Endodermal cell (in vitro differentiated cells): ENCODE measurements around the gene RAE1. TPM values are rescaled to one million over a fixed set of nuclear protein-coding genes. Genes with fewer than 3 reads are reported as not detected.

Experiments
- DNase-seq: peaks from one replicate; pipeline ENCODE4 v3.0.0-alpha.2; 2017
- H3K27ac ChIP-seq: 2 replicates; pipeline ENCODE4 v1.5.1; 2013; ENCODE audit warnings: mild to moderate bottlenecking, low read depth, low read length, moderate library complexity
- H3K27me3 ChIP-seq: 2 replicates; pipeline ENCODE4 v1.6.1; 2013; ENCODE audit warnings: mild to moderate bottlenecking, low read length, moderate library complexity; ENCODE audit not compliant: insufficient read depth, control insufficient read depth, poor library complexity, severe bottlenecking
- H3K36me3 ChIP-seq: 2 replicates; pipeline ENCODE4 v1.7.0; 2013; ENCODE audit warnings: mild to moderate bottlenecking, low read length, moderate library complexity; ENCODE audit not compliant: control insufficient read depth, insufficient read depth
- H3K4me1 ChIP-seq: one replicate; pipeline ENCODE4 v1.7.0; 2013; ENCODE audit warnings: low read length; ENCODE audit not compliant: control insufficient read depth, insufficient read depth
- H3K4me3 ChIP-seq: 2 replicates; pipeline ENCODE4 v1.5.1; 2013; ENCODE audit warnings: mild to moderate bottlenecking, low read length, moderate library complexity
- H3K9ac ChIP-seq: 2 replicates; pipeline ENCODE4 v1.6.1; 2013; ENCODE audit warnings: mild to moderate bottlenecking, low read length, moderate library complexity; ENCODE audit not compliant: poor library complexity, severe bottlenecking; ENCODE audit errors: extremely low read depth
- H3K9me3 ChIP-seq: 2 replicates; pipeline ENCODE4 v1.6.1; 2013; ENCODE audit warnings: mild to moderate bottlenecking, low read length, moderate library complexity; ENCODE audit not compliant: control insufficient read depth
- H3K27ac Mint-ChIP-seq: 2 replicates; pipeline ENCODE4 v1.8.0; 2020; ENCODE audit warnings: mixed read lengths
- H3K27me3 Mint-ChIP-seq: 2 replicates; pipeline ENCODE4 v1.8.0; 2021; ENCODE audit warnings: mild to moderate bottlenecking, mixed read lengths; ENCODE audit not compliant: insufficient read depth
- H3K36me3 Mint-ChIP-seq: 2 replicates; pipeline ENCODE4 v1.8.0; 2020; ENCODE audit warnings: low read depth, mixed read lengths
- H3K4me1 Mint-ChIP-seq: 2 replicates; pipeline ENCODE4 v1.8.0; 2020; ENCODE audit warnings: mixed read lengths
- H3K4me3 Mint-ChIP-seq: 2 replicates; pipeline ENCODE4 v1.8.0; 2020; ENCODE audit warnings: mild to moderate bottlenecking, moderate library complexity, mixed read lengths
- H3K9me3 Mint-ChIP-seq: 2 replicates; pipeline ENCODE4 v1.8.0; 2020; ENCODE audit warnings: mild to moderate bottlenecking, mixed read lengths
- WGBS, 2 experiments: methylation state at CpG; one replicate each; pipeline versions ENCODE4 v1.1.5 to v1.1.7; 2013; ENCODE audit warnings: missing lambda C conversion rate in 2 of 2, mixed read lengths in 1 of 2; ENCODE audit not compliant: insufficient coverage in 1 of 2, insufficient read length in 1 of 2; 5-methylcytosine and 5-hydroxymethylcytosine counted together
- total RNA-seq, 2 donors: library from RNA; stranded (reverse); fragmentation: NEBNext Ultra II Directional in 1 of 2; extraction: Animal tissue kit (Norgen Biotek cat#: 25700) in 1 of 2; gene quantifications; 2 replicates in 1 of 2; 3 replicates in 1 of 2; pipeline ENCODE4 v1.2.1, GENCODE V29; 2021
- TF ChIP-seq, protein P1 (sequence below): fragments of 200-600 bp; sonication (generic); conservative IDR thresholded peaks from 2 replicates; pipeline ENCODE4 v1.5.0; 2021; ENCODE audit warnings: antibody characterized with exemption, mild to moderate bottlenecking

Gene RAE1
- total RNA-seq, 2 donors from 2014 or later = 41.2 to 43.8 TPM

GRCh38 chr20:57327820-57328219 is 23.2 kb upstream of the RAE1 start:
- Histone ChIP-seq H3K27ac (no peak overlapping the region), H3K36me3 (no peaks in the 10 kb centered on the region), H3K9ac (no peak overlapping the region), H3K4me3 (no peak overlapping the region), H3K9me3 (peaks cover 5% of the 10 kb centered on the region), H3K4me1 (peaks cover 13% of the 10 kb centered on the region), H3K27me3 (no peaks in the 10 kb centered on the region)
- no peaks in the 10 kb centered on the region for H3K9me3 Mint-ChIP-seq
- no peaks in the 10 kb centered on the region for H3K36me3 Mint-ChIP-seq
- no peak overlapping the region for H3K27ac Mint-ChIP-seq
- 92 to 97% methylated on average over 3 to 6 of the region's 6 CpGs for whole genome bisulfite sequencing, 2 experiments
- TF ChIP-seq, protein P1, sequence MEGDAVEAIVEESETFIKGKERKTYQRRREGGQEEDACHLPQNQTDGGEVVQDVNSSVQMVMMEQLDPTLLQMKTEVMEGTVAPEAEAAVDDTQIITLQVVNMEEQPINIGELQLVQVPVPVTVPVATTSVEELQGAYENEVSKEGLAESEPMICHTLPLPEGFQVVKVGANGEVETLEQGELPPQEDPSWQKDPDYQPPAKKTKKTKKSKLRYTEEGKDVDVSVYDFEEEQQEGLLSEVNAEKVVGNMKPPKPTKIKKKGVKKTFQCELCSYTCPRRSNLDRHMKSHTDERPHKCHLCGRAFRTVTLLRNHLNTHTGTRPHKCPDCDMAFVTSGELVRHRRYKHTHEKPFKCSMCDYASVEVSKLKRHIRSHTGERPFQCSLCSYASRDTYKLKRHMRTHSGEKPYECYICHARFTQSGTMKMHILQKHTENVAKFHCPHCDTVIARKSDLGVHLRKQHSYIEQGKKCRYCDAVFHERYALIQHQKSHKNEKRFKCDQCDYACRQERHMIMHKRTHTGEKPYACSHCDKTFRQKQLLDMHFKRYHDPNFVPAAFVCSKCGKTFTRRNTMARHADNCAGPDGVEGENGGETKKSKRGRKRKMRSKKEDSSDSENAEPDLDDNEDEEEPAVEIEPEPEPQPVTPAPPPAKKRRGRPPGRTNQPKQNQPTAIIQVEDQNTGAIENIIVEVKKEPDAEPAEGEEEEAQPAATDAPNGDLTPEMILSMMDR = no peak
- H3K4me3 Mint-ChIP-seq = no peak overlapping the region
- peak; percentile 34 for DNase-seq
- peaks cover 10% of the 10 kb centered on the region for H3K27me3 Mint-ChIP-seq
- H3K4me1 Mint-ChIP-seq = peaks cover 24% of the 10 kb centered on the region

GRCh38 chr20:57329608-57330221 is 21.3 kb upstream of the RAE1 start, which contains the start of gene SPO11:
SPO11 (plus strand) TSS chr20:57329803; CDS start chr20:57329868, 65 bp downstream.
- Histone ChIP-seq H3K36me3 (no peaks in the 10 kb centered on the region), H3K27ac (no peak within 1 kb of the TSS), H3K9ac (no peak within 1 kb of the TSS), H3K27me3 (no peaks in the 10 kb centered on the region), H3K9me3 (peaks cover 3% of the 10 kb centered on the region), H3K4me1 (peaks cover 8% of the 10 kb centered on the region), H3K4me3 (no peak within 1 kb of the TSS)
- Mint-ChIP-seq H3K36me3 (no peaks in the 10 kb centered on the region), H3K27me3 (peaks cover 10% of the 10 kb centered on the region), H3K9me3 (no peaks in the 10 kb centered on the region), H3K27ac (no peak within 1 kb of the TSS), H3K4me1 (peaks cover 14% of the 10 kb centered on the region), H3K4me3 (no peak within 1 kb of the TSS)
- peak; percentile 81 for DNase-seq
- WGBS, 2 experiments = 85 to 90% methylated on average over 36 to 40 of the region's 40 CpGs
- TF ChIP-seq, protein P1 = peak; percentile 86

DNA sequence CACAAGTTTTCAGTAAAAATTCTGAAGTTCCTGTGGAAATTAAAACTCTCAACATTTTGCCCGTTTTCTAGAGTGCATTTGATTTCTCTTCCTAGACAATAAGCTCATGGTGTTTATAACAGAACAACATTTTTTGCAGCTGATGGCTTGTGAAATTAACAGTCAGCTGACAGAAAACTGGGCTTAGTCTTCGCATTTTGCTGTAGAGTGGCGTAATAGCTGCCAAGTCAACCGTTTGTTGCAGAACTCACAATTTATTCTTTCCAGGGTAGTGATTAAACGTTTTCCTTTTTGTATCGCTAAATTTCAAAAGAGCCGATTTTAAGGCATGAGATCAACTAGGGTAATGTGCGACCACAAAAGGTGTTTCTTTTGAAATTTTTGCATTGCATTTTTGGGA is 20.1 kb upstream of the RAE1 start:
- TF ChIP-seq, protein P1 = no peak
- Mint-ChIP-seq H3K36me3 (no peaks in the 10 kb centered on the region), H3K9me3 (no peaks in the 10 kb centered on the region), H3K27ac (no peak overlapping the region), H3K4me3 (no peak overlapping the region), H3K27me3 (peaks cover 10% of the 10 kb centered on the region), H3K4me1 (peaks cover 14% of the 10 kb centered on the region)
- no peak overlapping the region for H3K4me3 ChIP-seq
- H3K4me1 ChIP-seq = peaks cover 8% of the 10 kb centered on the region
- H3K27ac ChIP-seq = no peak overlapping the region
- H3K36me3 ChIP-seq = no peaks in the 10 kb centered on the region
- 89 to 92% methylated on average over 5 to 8 of the region's 8 CpGs for WGBS, 2 experiments
- H3K27me3 ChIP-seq = no peaks in the 10 kb centered on the region
- no peaks in the 10 kb centered on the region for H3K9me3 ChIP-seq
- H3K9ac ChIP-seq = no peak overlapping the region
- DNase-seq = no peak
